ENCODE measurements around the gene PXMP2. TPM values are rescaled to one million over a fixed set of nuclear protein-coding genes. Genes with fewer than 3 reads are reported as not detected.

PXMP2 gene
- total and polyA plus RNA-seq, 4 donors = 43.8 to 259 (median 135) TPM

- no peak overlapping the region for H3K9ac ChIP-seq (ENCODE audit: low read depth in 1 of 2, low read length in 2 of 2)
- no peaks in the 10 kb centered on the region for H3K4me1 ChIP-seq (ENCODE audit: control insufficient read depth in 4 of 4, insufficient read depth in 4 of 4, low read length in 3 of 4)
- no peak overlapping the region for H3K27ac ChIP-seq (ENCODE audit: low read depth in 1 of 2, low read length in 2 of 2)
- no peak for DNase-seq (ENCODE audit: low spot score)
- peaks cover 10 to 89% (median 55%) of the 10 kb centered on the region in 4 donors for H3K36me3 ChIP-seq (ENCODE audit: control insufficient read depth in 4 of 4, insufficient read depth in 3 of 4, low read depth in 1 of 4, low read length in 3 of 4)
- no peak overlapping the region for H3K4me3 ChIP-seq (ENCODE audit: low read depth in 1 of 3, low read length in 3 of 3)
- H3K27me3 ChIP-seq (ENCODE audit: control insufficient read depth in 4 of 4, insufficient read depth in 4 of 4, low read length in 3 of 4) = no peaks in the 10 kb centered on the region
- TF ChIP-seq EGR1 (IDR thresholded peaks at IDR 0.05; ENCODE audit: low read depth in 2 of 2) (no peak), HNF4A (conservative IDR thresholded peaks at IDR 0.05) (no peak), ZBTB33 (IDR thresholded peaks at IDR 0.05) (no peak), JUND (IDR thresholded peaks at IDR 0.05) (no peak), REST (IDR thresholded peaks at IDR 0.05) (no peak), MAX (IDR thresholded peaks at IDR 0.05) (no peak), CTCF (IDR thresholded peaks at IDR 0.05; ENCODE audit: low read depth, low read length, missing input control) (no peak), ATF3 (IDR thresholded peaks at IDR 0.05) (no peak), SP1 (IDR thresholded peaks at IDR 0.05) (no peak), HNF4G (IDR thresholded peaks at IDR 0.05) (no peak), TAF1 (conservative IDR thresholded peaks at IDR 0.05) (no peak), FOXA2 (IDR thresholded peaks at IDR 0.05) (no peak)
- H3K9me3 ChIP-seq (ENCODE audit: control insufficient read depth in 4 of 4, low read length in 3 of 4) = no peaks in the 10 kb centered on the region
- 82% methylated on average over 5 of the region's 5 CpGs for WGBS
Measured at GRCh38 chr12:132660052-132660451, 27.3 kb upstream of the PXMP2 start.

- no peaks in the 10 kb centered on the region for H3K9me3 ChIP-seq (ENCODE audit: control insufficient read depth in 4 of 4, low read length in 3 of 4)
- H3K4me1 ChIP-seq (ENCODE audit: control insufficient read depth in 4 of 4, insufficient read depth in 4 of 4, low read length in 3 of 4) = no peaks in the 10 kb centered on the region
- no peak overlapping the region for H3K9ac ChIP-seq (ENCODE audit: low read depth in 1 of 2, low read length in 2 of 2)
- 92% methylated on average over 11 of the region's 11 CpGs for WGBS
- no peak overlapping the region for H3K27ac ChIP-seq (ENCODE audit: low read depth in 1 of 2, low read length in 2 of 2)
- H3K27me3 ChIP-seq (ENCODE audit: control insufficient read depth in 4 of 4, insufficient read depth in 4 of 4, low read length in 3 of 4) = no peaks in the 10 kb centered on the region
- no peak for DNase-seq (ENCODE audit: low spot score)
- TF ChIP-seq HNF4A (conservative IDR thresholded peaks at IDR 0.05) = no peak
- H3K4me3 ChIP-seq (ENCODE audit: low read depth in 1 of 3, low read length in 3 of 3) = no peak overlapping the region
- peaks cover 11 to 90% (median 58%) of the 10 kb centered on the region in 4 donors for H3K36me3 ChIP-seq (ENCODE audit: control insufficient read depth in 4 of 4, insufficient read depth in 3 of 4, low read depth in 1 of 4, low read length in 3 of 4)
Measured at GRCh38 chr12:132660996-132661395, 26.4 kb upstream of the PXMP2 start.

Data from liver (tissue), 9 donors.